Central memory CD8-positive, alpha-beta T cell (primary cell): ENCODE data around the gene NAV2.

Experiments used
- ATAC-seq: fragments of 150-1000 bp; cut with Tn5 transposase; replicated peaks from 2 replicates; pipeline ENCODE4 v1.10.0; 2022; ENCODE audit warnings: mild to moderate bottlenecking, moderate FRiP score, moderate number of reproducible peaks; ENCODE audit not compliant: poor library complexity, severe bottlenecking; ENCODE audit errors: extremely low read depth
- DNase-seq, 2 donors: peaks; one replicate each; pipeline ENCODE4 v3.0.0; 2021; ENCODE audit warnings: low spot score in 2 of 2
- H3K27ac Mint-ChIP-seq: one replicate; pipeline ENCODE4 v1.8.0; 2022; ENCODE audit warnings: low read depth, mild to moderate bottlenecking, moderate library complexity, mixed read lengths
- H3K27me3 Mint-ChIP-seq: one replicate; pipeline ENCODE4 v1.8.0; 2022; ENCODE audit warnings: mixed read lengths
- H3K36me3 Mint-ChIP-seq: one replicate; pipeline ENCODE4 v1.8.0; 2022; ENCODE audit warnings: mild to moderate bottlenecking, moderate library complexity, mixed read lengths; ENCODE audit not compliant: insufficient read depth
- H3K4me1 Mint-ChIP-seq: one replicate; pipeline ENCODE4 v1.8.0; 2022; ENCODE audit warnings: mixed read lengths
- H3K4me3 Mint-ChIP-seq: one replicate; pipeline ENCODE4 v1.8.0; 2022; ENCODE audit warnings: mild to moderate bottlenecking, moderate library complexity, mixed read lengths
- H3K9me3 Mint-ChIP-seq: one replicate; pipeline ENCODE4 v1.8.0; 2022; ENCODE audit warnings: mixed read lengths

Gene NAV2

DNA sequence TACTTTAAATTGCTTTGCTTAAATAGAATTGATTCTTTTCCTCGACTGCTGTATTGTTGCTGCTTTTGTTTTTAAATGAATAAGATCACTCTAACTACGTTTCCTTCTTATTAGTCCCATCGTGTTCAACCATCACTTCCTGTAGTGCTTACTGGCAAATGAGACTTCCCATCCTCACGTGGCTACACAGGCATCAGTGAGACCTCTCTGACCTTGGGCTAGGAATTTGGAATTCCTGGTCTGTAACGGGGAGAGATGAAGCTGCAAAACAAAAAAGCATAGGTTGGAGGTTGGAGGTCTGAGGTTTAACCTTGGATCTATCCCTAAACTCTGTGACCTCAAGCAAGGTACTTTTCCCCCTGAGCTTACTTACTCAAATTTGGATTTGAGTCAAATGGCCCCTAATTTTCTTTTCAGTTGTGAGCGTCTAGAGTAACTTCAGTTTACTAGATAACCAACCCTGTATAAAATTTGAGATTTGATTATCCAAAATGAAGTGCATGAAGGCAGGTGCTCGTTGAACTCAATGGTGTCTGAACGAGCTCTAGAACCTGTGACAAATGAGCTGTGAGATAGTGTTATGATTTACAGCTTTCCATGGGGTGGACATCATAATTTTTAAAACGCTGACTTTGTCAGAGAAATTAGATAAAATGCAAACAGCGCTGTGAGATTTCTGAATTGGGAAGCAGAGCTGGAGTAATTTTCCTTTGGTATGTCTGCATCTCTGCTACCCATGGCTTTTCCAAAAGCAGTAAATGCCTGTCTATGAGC, 296.4 kb downstream of the NAV2 start:
- H3K4me1 Mint-ChIP-seq, result no peaks in the 10 kb centered on the region
- H3K27ac Mint-ChIP-seq, result no peak overlapping the region
- ATAC-seq (no peak), DNase-seq (no peak)
- H3K27me3 Mint-ChIP-seq, result peaks cover 24% of the 10 kb centered on the region
- no peak overlapping the region for H3K4me3 Mint-ChIP-seq
- H3K36me3 Mint-ChIP-seq, result no peaks in the 10 kb centered on the region
- H3K9me3 Mint-ChIP-seq, result no peaks in the 10 kb centered on the region

DNA sequence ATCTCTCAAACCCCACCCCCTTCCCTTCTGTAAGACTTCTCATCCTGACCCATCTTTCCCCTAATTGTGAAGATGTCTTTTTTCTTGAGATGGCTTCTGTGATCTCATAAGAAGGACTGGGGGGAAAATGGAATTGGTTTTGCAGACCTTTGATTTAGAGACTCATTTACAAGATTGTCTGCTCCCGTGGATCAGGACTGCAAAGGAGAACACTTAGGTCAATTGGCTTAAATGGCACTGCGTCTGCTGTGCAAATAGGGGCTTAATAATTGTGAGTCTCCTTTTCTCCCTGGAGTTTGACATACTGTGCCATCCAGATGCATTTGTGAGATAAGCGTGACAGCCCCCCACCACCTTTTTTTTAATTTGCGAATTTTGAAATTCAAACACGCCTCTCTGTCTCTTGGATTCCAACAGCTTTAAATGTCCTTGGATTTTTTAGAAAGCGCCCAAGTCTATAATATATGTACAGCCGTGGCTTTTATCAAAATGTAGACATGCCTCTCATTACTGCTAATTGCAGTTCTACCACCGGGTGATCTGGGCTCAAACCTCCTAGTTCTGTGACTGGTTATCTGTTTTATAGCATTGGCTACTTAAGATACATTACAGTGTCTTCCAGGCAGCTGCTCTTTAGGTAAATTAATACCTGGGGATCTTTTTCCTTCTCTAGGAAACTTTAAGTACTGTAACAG, 297.7 kb downstream of the NAV2 start:
- H3K9me3 Mint-ChIP-seq, result no peaks in the 10 kb centered on the region
- peaks cover 31% of the 10 kb centered on the region for H3K27me3 Mint-ChIP-seq
- DNase-seq, result no peak
- ATAC-seq, result no peak
- no peak overlapping the region for H3K4me3 Mint-ChIP-seq
- no peaks in the 10 kb centered on the region for H3K36me3 Mint-ChIP-seq
- no peak overlapping the region for H3K27ac Mint-ChIP-seq
- no peaks in the 10 kb centered on the region for H3K4me1 Mint-ChIP-seq

DNA sequence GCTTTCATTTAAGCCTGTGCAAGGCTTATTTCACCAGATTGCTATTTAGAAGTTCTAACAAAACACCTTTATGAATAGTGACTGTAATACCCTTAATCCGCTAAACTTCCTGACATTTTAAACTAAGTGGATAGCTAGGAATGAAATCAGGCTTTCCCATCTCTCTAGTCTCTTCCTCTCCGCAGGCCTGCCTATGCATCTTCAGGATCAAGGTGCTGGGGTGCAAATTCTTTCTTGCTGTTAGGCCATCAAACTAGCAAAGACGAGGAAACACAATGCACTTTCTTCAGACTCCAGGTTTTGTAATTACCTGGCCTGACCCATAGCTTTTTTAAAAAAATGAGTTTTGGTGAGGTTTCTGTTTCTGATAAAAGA, 298.2 kb downstream of the NAV2 start:
- ATAC-seq, result no peak

DNA sequence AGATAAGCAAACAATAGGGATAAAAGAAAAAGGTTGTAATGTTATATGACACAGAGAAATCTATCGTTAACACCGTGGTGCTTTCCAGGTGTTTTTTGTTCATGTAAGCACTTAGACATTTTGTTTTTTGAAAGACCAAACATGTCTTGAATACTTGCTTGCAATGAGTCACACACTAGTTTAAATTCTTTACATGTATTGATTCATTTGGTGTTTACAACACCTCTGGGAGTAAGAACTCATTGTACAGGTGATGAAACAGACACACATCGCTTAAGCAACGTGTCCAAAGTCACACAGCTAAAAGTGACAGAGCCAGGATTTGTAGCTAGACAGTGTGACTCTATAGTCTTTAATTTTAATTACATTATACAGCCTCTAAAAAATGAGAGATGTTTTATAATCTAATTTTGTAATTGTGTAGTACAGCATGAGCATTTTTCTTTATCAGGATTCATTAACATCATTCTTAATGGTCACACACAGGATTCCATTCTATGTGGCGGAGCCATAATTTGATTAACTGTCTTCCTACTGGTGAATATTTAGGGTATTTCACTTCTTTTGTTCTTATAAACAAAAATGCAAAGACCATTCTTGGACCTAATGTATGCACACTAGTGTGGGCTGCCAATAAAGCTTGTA, 298.8 kb downstream of the NAV2 start:
- no peak overlapping the region for H3K27ac Mint-ChIP-seq
- no peaks in the 10 kb centered on the region for H3K4me1 Mint-ChIP-seq
- ATAC-seq (no peak), DNase-seq (no peak)
- H3K27me3 Mint-ChIP-seq, result peaks cover 28% of the 10 kb centered on the region
- no peaks in the 10 kb centered on the region for H3K9me3 Mint-ChIP-seq
- no peaks in the 10 kb centered on the region for H3K36me3 Mint-ChIP-seq
- H3K4me3 Mint-ChIP-seq, result no peak overlapping the region

More for the DNA sequence above, 298.2 kb downstream of the NAV2 start:
- Mint-ChIP-seq H3K27ac (no peak overlapping the region), H3K4me3 (no peak overlapping the region), H3K27me3 (peaks cover 32% of the 10 kb centered on the region), H3K9me3 (no peaks in the 10 kb centered on the region), H3K36me3 (no peaks in the 10 kb centered on the region), H3K4me1 (no peaks in the 10 kb centered on the region)
- no peak for DNase-seq

DNA sequence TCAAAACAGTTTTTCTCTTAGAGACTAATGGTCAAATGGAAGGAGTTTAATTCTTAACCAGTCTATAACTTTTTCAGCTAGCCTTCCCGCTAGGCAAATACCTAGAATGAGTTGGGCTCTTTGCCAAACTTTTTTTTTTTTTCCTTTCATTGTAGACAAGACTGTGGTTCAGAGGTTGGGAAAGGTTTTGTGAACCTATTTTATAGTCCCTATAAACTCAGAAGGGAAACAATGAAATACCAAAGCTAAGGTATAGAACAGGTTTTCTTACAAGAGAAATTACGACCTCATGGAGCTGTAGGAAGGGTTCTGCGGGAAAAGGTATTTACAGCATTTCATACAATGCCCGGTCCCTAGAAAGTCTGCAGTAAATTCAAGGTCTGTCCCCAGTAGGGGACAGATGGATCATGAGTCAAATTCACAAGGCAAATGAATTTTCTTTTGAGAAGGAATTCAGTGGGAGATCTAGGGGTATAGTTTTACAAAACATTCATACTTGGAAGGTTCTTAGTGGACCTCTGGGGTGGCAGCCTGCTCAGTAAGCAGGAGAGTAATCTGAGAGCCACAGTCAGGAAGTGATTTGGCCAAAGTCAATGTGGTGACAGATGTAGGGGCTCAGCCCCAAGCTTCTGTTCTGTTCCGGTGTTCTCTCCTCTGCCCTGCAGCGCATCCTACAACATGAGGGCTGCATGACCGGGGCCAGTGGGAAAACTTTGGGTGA, 300.9 kb downstream of the NAV2 start:
- ATAC-seq (no peak), DNase-seq (no peak)
- H3K27ac Mint-ChIP-seq, result no peak overlapping the region
- H3K4me3 Mint-ChIP-seq, result no peak overlapping the region
- H3K27me3 Mint-ChIP-seq, result peaks cover 28% of the 10 kb centered on the region
- H3K9me3 Mint-ChIP-seq, result no peaks in the 10 kb centered on the region
- no peaks in the 10 kb centered on the region for H3K4me1 Mint-ChIP-seq
- no peaks in the 10 kb centered on the region for H3K36me3 Mint-ChIP-seq

DNA sequence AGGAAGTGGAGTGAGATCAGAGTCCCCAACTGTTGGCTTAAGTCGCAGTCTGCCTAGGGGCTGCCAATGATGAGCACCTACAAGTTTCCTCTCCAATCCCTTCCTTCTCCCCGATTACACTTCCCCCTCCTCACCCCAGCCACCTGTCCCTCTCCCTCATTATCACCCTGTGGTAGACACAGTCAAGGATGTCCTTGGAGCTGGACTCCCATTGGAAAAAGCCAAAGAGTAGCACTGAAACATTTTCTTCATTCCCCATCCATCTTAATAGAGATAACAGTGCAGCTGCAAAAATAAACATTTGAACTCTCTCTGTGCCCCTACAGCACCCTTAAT, 301.4 kb downstream of the NAV2 start:
- H3K4me3 Mint-ChIP-seq, result no peak overlapping the region
- no peak for DNase-seq
- H3K27ac Mint-ChIP-seq, result no peak overlapping the region
- no peak for ATAC-seq
- H3K36me3 Mint-ChIP-seq, result no peaks in the 10 kb centered on the region
- H3K4me1 Mint-ChIP-seq, result no peaks in the 10 kb centered on the region
- H3K27me3 Mint-ChIP-seq, result peaks cover 28% of the 10 kb centered on the region
- H3K9me3 Mint-ChIP-seq, result no peaks in the 10 kb centered on the region

DNA sequence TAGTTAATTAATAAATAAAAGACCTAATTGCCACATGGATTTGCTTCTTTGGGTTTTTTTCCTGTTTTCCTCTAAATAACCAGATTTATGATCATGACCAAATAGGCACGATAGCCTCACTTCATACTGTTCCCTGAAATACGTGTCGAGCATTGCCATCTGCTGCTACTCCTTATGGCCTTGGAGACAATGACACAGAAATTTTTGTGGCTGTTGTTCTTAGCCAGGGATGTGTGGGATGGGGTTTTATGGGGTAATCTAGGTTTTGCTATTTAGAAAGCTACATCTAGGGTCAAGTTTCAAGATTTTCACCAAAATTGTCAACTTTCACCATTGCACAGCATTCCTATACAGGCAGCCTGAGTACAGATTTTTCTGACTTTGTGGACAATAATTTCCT, 302.5 kb downstream of the NAV2 start:
- H3K27me3 Mint-ChIP-seq, result peaks cover 28% of the 10 kb centered on the region
- H3K4me3 Mint-ChIP-seq, result no peak overlapping the region
- H3K4me1 Mint-ChIP-seq, result no peaks in the 10 kb centered on the region
- no peak for ATAC-seq
- no peak overlapping the region for H3K27ac Mint-ChIP-seq
- no peaks in the 10 kb centered on the region for H3K9me3 Mint-ChIP-seq
- no peak for DNase-seq
- no peaks in the 10 kb centered on the region for H3K36me3 Mint-ChIP-seq

DNA sequence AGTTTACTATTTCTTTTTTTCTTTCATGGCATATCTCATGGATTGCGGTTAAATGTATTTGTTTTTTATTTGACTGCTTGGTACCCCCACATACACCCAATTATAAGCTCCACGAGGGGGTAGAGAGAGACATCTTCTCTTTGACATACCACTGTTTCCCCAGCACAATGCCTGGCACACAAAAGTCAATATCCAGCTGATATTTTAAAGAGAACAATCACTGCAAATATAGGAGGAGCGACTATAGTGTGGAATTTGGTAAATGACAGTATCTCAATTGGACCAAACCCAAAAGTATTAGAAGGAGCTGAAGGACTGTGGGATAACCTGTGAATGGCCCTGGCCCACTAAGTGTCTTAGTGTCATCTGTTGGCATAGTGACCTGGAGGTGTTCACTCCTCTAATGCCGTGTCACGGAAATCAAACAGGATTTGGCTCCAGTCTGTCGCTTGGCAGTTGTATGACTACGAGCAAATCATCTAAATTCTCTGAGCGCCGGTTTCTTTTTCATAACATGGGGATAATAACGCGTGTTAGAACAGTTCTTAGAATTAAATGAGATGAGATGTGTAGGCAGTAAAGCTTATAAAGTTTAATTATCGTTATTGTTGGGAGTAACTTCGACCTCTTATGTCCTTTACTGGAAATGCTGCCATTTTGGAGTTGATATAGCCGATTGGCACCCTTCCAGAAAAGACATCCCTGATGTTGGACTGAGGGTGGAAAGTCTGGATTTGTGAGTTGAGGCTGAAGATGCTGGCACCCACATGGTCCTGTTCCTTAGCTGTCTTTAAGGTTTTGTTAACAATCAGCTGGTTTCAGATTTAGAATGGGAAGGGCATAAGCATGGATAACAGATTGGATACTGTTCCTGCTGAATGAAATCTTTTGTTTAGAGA, 303.1 kb downstream of the NAV2 start:
- DNase-seq, result no peak
- Mint-ChIP-seq H3K4me3 (no peak overlapping the region), H3K4me1 (no peaks in the 10 kb centered on the region), H3K9me3 (no peaks in the 10 kb centered on the region), H3K36me3 (no peaks in the 10 kb centered on the region), H3K27ac (no peak overlapping the region), H3K27me3 (peaks cover 28% of the 10 kb centered on the region)
- no peak for ATAC-seq

DNA sequence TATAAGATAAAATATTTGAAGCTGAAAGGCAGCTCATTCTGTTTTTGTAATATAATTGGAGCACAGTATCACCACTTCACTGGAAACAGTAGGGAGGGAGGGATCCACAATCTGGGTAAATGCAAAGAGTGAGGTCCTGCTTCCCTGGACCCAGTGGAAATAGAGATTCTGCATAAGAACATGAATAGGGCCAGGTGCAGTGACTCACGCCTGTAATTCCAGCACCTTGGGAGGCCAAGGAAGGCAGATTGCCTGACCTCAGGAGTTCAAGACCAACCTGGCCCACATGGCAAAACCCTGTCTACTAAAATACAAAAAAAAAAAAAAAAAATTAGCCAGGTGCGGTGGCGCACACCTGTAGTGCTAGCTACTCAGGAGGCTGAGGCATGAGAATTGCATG, 303.9 kb downstream of the NAV2 start:
- no peaks in the 10 kb centered on the region for H3K36me3 Mint-ChIP-seq
- H3K9me3 Mint-ChIP-seq, result no peaks in the 10 kb centered on the region
- ATAC-seq, result no peak
- no peak overlapping the region for H3K4me3 Mint-ChIP-seq
- H3K27me3 Mint-ChIP-seq, result peaks cover 28% of the 10 kb centered on the region
- H3K27ac Mint-ChIP-seq, result no peak overlapping the region
- DNase-seq, result no peak
- no peaks in the 10 kb centered on the region for H3K4me1 Mint-ChIP-seq

DNA sequence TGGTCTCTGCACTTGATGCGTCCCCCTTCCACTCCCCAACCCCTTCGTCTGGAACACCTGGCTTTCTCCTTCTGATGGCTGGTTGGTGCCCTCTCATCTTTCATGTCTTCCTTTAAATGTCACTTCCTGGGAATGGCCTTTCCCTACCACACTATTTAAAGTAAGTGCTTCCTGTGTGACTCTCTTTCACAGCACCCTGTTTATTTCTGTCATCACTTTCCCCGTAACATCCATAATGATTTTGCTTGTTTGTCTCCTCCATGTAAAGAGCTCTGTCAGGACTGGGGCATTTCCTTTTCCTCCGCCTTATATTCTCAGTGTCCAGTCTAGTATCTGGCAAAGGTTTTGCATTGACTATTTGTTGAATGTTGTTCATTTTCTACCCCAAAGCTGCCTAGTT, 304.7 kb downstream of the NAV2 start:
- H3K27me3 Mint-ChIP-seq, result peaks cover 22% of the 10 kb centered on the region
- no peak overlapping the region for H3K27ac Mint-ChIP-seq
- H3K9me3 Mint-ChIP-seq, result no peaks in the 10 kb centered on the region
- H3K4me1 Mint-ChIP-seq, result no peaks in the 10 kb centered on the region
- no peaks in the 10 kb centered on the region for H3K36me3 Mint-ChIP-seq
- ATAC-seq, result no peak
- no peak for DNase-seq
- no peak overlapping the region for H3K4me3 Mint-ChIP-seq

DNA sequence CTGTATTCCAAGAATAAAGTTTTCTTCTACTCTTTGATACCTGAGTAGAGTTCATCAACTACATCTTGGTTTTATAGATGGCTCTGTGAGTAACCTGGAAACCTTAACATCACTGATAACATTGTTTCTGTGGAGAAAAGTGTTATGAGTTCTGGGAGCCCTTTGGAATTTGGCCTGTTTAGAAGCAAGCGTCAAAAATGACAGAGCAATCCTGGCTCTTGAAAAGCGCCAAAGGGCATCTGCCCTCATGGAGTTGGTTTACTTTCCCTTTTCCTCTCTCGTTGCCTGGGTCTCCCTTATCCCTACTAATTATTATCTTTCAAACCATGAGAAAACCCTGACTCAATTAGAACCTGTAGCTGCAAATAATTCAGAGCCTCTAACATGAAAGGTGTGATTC, 307.6 kb downstream of the NAV2 start:
- ATAC-seq, result no peak

DNA sequence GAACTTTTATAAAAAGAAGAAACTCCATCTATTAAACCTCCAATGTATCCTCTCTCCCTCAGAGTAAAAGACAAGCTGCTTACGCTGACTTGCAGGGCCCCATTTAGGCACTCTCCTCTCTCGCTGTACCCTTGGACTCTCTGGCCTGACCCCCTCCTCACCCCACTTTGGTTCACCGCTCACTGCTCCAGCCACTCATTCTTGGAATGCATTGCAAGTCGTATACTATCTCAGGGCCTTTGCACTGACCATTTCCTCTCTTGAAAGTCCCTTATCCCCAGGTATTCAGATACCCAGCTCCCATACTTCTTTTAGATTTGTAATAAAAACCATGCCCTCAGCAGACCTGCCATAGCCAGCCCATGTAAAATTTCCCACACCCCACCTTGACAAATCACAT, 308.1 kb downstream of the NAV2 start:
- Mint-ChIP-seq H3K36me3 (no peaks in the 10 kb centered on the region), H3K27ac (no peak overlapping the region), H3K4me1 (no peaks in the 10 kb centered on the region), H3K27me3 (peaks cover 1% of the 10 kb centered on the region), H3K4me3 (no peak overlapping the region), H3K9me3 (no peaks in the 10 kb centered on the region)
- DNase-seq (no peak), ATAC-seq (no peak)

More for the DNA sequence above, 307.6 kb downstream of the NAV2 start:
- no peak overlapping the region for H3K4me3 Mint-ChIP-seq
- H3K4me1 Mint-ChIP-seq, result no peaks in the 10 kb centered on the region
- H3K9me3 Mint-ChIP-seq, result no peaks in the 10 kb centered on the region
- H3K36me3 Mint-ChIP-seq, result no peaks in the 10 kb centered on the region
- no peak for DNase-seq
- H3K27me3 Mint-ChIP-seq, result peaks cover 6% of the 10 kb centered on the region
- no peak overlapping the region for H3K27ac Mint-ChIP-seq
